CD4-positive, alpha-beta memory T cell (primary cell): ENCODE measurements around the gene CCRL2. TPM values are rescaled to one million over a fixed set of nuclear protein-coding genes. Genes with fewer than 3 reads are reported as not detected.
"Not testable (repeated sequence)": the region's sequence is repeated elsewhere in the genome, so short reads cannot be mapped to it uniquely, and the experiment has no call there.

Experiments
- CTCF ChIA-PET: fragments of 350-600 bp; sonication (Branson Sonifier 250); formaldehyde crosslinking; loops from one replicate; lab custom pipeline; 2021; ENCODE audit warnings: inconsistent platforms; ENCODE audit not compliant: partially characterized antibody; lab: Charles Lee
- POLR2A ChIA-PET: fragments of 350-600 bp; sonication (Branson Sonifier 250); formaldehyde crosslinking; loops from one replicate; lab custom pipeline; 2021; ENCODE audit not compliant: partially characterized antibody; lab: Charles Lee
- DNase-seq, 5 donors: peaks; one replicate each; pipeline versions ENCODE4 v3.0.0 to v3.0.0-alpha.2; 2020 to 2022; ENCODE audit warnings: mixed read lengths in 1 of 5
- H3K27ac ChIP-seq: one replicate; pipeline ENCODE4 v1.7.0; 2013; ENCODE audit warnings: low read depth, low read length
- H3K27me3 ChIP-seq: 2 replicates; pipeline ENCODE4 v1.7.0; 2013; ENCODE audit warnings: mild to moderate bottlenecking, low read length, moderate library complexity; ENCODE audit not compliant: insufficient read depth
- H3K36me3 ChIP-seq: 2 replicates; pipeline ENCODE4 v1.7.0; 2013; ENCODE audit warnings: mild to moderate bottlenecking, low read length, moderate library complexity; ENCODE audit not compliant: insufficient read depth
- H3K4me1 ChIP-seq: 2 replicates; pipeline ENCODE4 v1.7.0; 2013; ENCODE audit warnings: mild to moderate bottlenecking, low read length, moderate library complexity; ENCODE audit not compliant: insufficient read depth
- H3K4me3 ChIP-seq, 2 donors: one replicate each; pipeline ENCODE4 v1.7.0; 2013; ENCODE audit warnings: low read length in 2 of 2, mild to moderate bottlenecking in 1 of 2
- H3K9me3 ChIP-seq, 2 donors: one replicate each; pipeline ENCODE4 v1.7.0; 2013; ENCODE audit warnings: low read length in 2 of 2, control low read depth in 1 of 2; ENCODE audit not compliant: control insufficient read depth in 1 of 2
- H3K27ac Mint-ChIP-seq, 7 donors: one replicate each; pipeline ENCODE4 v1.8.0; 2020 to 2021; ENCODE audit warnings: mixed read lengths in 7 of 7, mild to moderate bottlenecking in 6 of 7, inconsistent platforms in 3 of 7, moderate library complexity in 3 of 7
- H3K27me3 Mint-ChIP-seq, 2 donors: one replicate each; pipeline ENCODE4 v1.8.0; 2020 to 2021; ENCODE audit warnings: mixed read lengths in 2 of 2
- H3K36me3 Mint-ChIP-seq, 2 donors: one replicate each; pipeline ENCODE4 v1.8.0; 2020 to 2021; ENCODE audit warnings: mixed read lengths in 2 of 2, inconsistent platforms in 1 of 2, mild to moderate bottlenecking in 1 of 2
- H3K4me1 Mint-ChIP-seq, 4 donors: one replicate each; pipeline ENCODE4 v1.8.0; 2020 to 2021; ENCODE audit warnings: mixed read lengths in 4 of 4, mild to moderate bottlenecking in 1 of 4
- H3K4me3 Mint-ChIP-seq, 8 donors: one replicate each; pipeline ENCODE4 v1.8.0; 2020 to 2021; ENCODE audit warnings: mixed read lengths in 8 of 8, mild to moderate bottlenecking in 7 of 8, moderate library complexity in 6 of 8, inconsistent platforms in 3 of 8
- H3K9me3 Mint-ChIP-seq, 8 donors: one replicate each; pipeline ENCODE4 v1.8.0; 2020 to 2021; ENCODE audit warnings: mixed read lengths in 8 of 8, mild to moderate bottlenecking in 5 of 8, inconsistent platforms in 3 of 8, moderate library complexity in 1 of 8
- intact Hi-C: fragments of 100-400 bp; cut with micrococcal nuclease; formaldehyde crosslinking; loops from one replicate; pipeline ENCODE4 v1.15.1; 2023
- polyA plus RNA-seq, 2 donors: library from polyadenylated mRNA; unstranded; fragments of 300-500 nt; fragmentation: Illumina TruSeq; gene quantifications; one replicate each; pipeline ENCODE4 v1.2.3, GENCODE V29; 2021
- total RNA-seq, 2 experiments: library from RNA; stranded (reverse); gene quantifications; one replicate each; pipeline ENCODE4 v1.2.3, GENCODE V29; 2021

CCRL2 gene
- total and polyA plus RNA-seq, 4 experiments from 2014 or later = 0.39 to 1.8 (median 0.78) TPM

- CTCF ChIA-PET, H3K27me3 ChIP-seq, H3K27me3 Mint-ChIP-seq, H3K27ac ChIP-seq, H3K36me3 ChIP-seq, H3K4me3 Mint-ChIP-seq, H3K36me3 Mint-ChIP-seq, intact Hi-C loops, POLR2A ChIA-PET, DNase-seq, H3K9me3 ChIP-seq, H3K27ac Mint-ChIP-seq, H3K9me3 Mint-ChIP-seq, H3K4me3 ChIP-seq: not testable (repeated sequence)
- peaks cover 3 to 13% (median 9%) of the 10 kb centered on the region in 4 donors for H3K4me1 Mint-ChIP-seq
- peaks cover 13% of the 10 kb centered on the region for H3K4me1 ChIP-seq
These were observed 4.2 kb upstream of the CCRL2 start for GRCh38 chr3:46402902-46403301.

- Mint-ChIP-seq H3K27me3 (peaks cover 0 to 6% of the 10 kb centered on the region in 2 donors), H3K36me3 (no peaks in the 10 kb centered on the region), H3K4me3 (no peak overlapping the region), H3K27ac (peak overlapping the region in 3 of 7 donors; percentile 37 to 54 (median 48)), H3K9me3 (no peaks in the 10 kb centered on the region), H3K4me1 (peaks cover 3 to 18% (median 12%) of the 10 kb centered on the region in 4 donors)
- intact Hi-C loops = no loop called here
- ChIA-PET CTCF (interaction anchor here (3.5 kb wide), 1 partner anchor 28 kb away, joined by 13 read pairs; no protein-coding TSS in a partner anchor), POLR2A (no interaction called here)
- H3K36me3 ChIP-seq = no peaks in the 10 kb centered on the region
- H3K27me3 ChIP-seq = no peaks in the 10 kb centered on the region
- H3K4me3 ChIP-seq = no peak overlapping the region
- DNase-seq = no peak
- no peaks in the 10 kb centered on the region for H3K9me3 ChIP-seq
- peaks cover 18% of the 10 kb centered on the region for H3K4me1 ChIP-seq
- H3K27ac ChIP-seq = no peak overlapping the region
These were observed 1.6 kb upstream of the CCRL2 start for GRCh38 chr3:46405301-46406019.

GRCh38 chr3:46406443-46406787 lies 644 bp upstream of the CCRL2 start:
- Mint-ChIP-seq H3K36me3 (no peaks in the 10 kb centered on the region), H3K4me3 (no peak overlapping the region), H3K27ac (peak overlapping the region in 3 of 7 donors; percentile 86 to 90 (median 89)), H3K4me1 (peaks cover 3 to 18% (median 12%) of the 10 kb centered on the region in 4 donors), H3K9me3 (no peaks in the 10 kb centered on the region), H3K27me3 (peaks cover 2 to 7% of the 10 kb centered on the region in 2 donors)
- H3K27me3 ChIP-seq = no peaks in the 10 kb centered on the region
- ChIA-PET CTCF (interaction anchor here (3.5 kb wide), 1 partner anchor 29 kb away, joined by 13 read pairs; no protein-coding TSS in a partner anchor), POLR2A (no interaction called here)
- no peaks in the 10 kb centered on the region for H3K9me3 ChIP-seq
- H3K36me3 ChIP-seq = no peaks in the 10 kb centered on the region
- no peak overlapping the region for H3K27ac ChIP-seq
- H3K4me3 ChIP-seq = no peak overlapping the region
- intact Hi-C loops = no loop called here
- DNase-seq = no peak
- H3K4me1 ChIP-seq = peaks cover 18% of the 10 kb centered on the region

- Mint-ChIP-seq H3K4me3 (peak overlapping the region in 3 of 8 donors; percentile 32 to 35 (median 35)), H3K9me3 (no peaks in the 10 kb centered on the region), H3K36me3 (no peaks in the 10 kb centered on the region), H3K4me1 (peaks cover 3 to 18% (median 12%) of the 10 kb centered on the region in 4 donors), H3K27ac (peak overlapping the region in 2 of 7 donors; percentile 24 to 77), H3K27me3 (peaks cover 2 to 5% of the 10 kb centered on the region in 2 donors)
- no peak overlapping the region for H3K4me3 ChIP-seq
- H3K27me3 ChIP-seq = no peaks in the 10 kb centered on the region
- H3K36me3 ChIP-seq = no peaks in the 10 kb centered on the region
- ChIA-PET CTCF (interaction anchor here (1.1 to 3.5 kb wide), 2 partner anchors 30 to 81 kb away, joined by 3 to 13 read pairs; no protein-coding TSS in a partner anchor), POLR2A (no interaction called here)
- intact Hi-C loops = no loop called here
- H3K4me1 ChIP-seq = peaks cover 18% of the 10 kb centered on the region
- H3K27ac ChIP-seq = no peak overlapping the region
- no peaks in the 10 kb centered on the region for H3K9me3 ChIP-seq
- no peak for DNase-seq
These were observed 911 bp downstream of the CCRL2 start for GRCh38 chr3:46407970-46408369.

- Mint-ChIP-seq H3K4me1 (peaks cover 3 to 18% (median 12%) of the 10 kb centered on the region in 4 donors), H3K9me3 (no peaks in the 10 kb centered on the region), H3K27ac (peak overlapping the region in 1 of 7 donors; percentile 66), H3K4me3 (no peak overlapping the region), H3K36me3 (no peaks in the 10 kb centered on the region), H3K27me3 (peaks cover 2 to 3% of the 10 kb centered on the region in 2 donors)
- Histone ChIP-seq H3K27me3 (no peaks in the 10 kb centered on the region), H3K4me1 (peaks cover 18% of the 10 kb centered on the region), H3K9me3 (no peaks in the 10 kb centered on the region), H3K36me3 (no peaks in the 10 kb centered on the region), H3K4me3 (no peak overlapping the region), H3K27ac (no peak overlapping the region)
- no peak for DNase-seq
- CTCF ChIA-PET = interaction anchor here (3.5 kb wide), 1 partner anchor 31 kb away, joined by 13 read pairs; no protein-coding TSS in a partner anchor
- POLR2A ChIA-PET = no interaction called here
- intact Hi-C loops = no loop called here
These were observed 1.8 kb downstream of the CCRL2 start for GRCh38 chr3:46408853-46409252.

GRCh38 chr3:46409739-46410489 lies 2.9 kb downstream of the CCRL2 start:
- no peak overlapping the region for H3K4me3 ChIP-seq
- H3K4me1 ChIP-seq = peaks cover 18% of the 10 kb centered on the region
- no peaks in the 10 kb centered on the region for H3K9me3 ChIP-seq
- Mint-ChIP-seq H3K36me3 (no peaks in the 10 kb centered on the region), H3K4me3 (no peak overlapping the region), H3K27ac (peak overlapping the region in 3 of 7 donors; percentile 3 to 8 (median 8)), H3K9me3 (no peaks in the 10 kb centered on the region), H3K4me1 (peaks cover 3 to 18% (median 12%) of the 10 kb centered on the region in 4 donors), H3K27me3 (peaks cover 1 to 2% of the 10 kb centered on the region in 2 donors)
- DNase-seq = no peak
- no peaks in the 10 kb centered on the region for H3K36me3 ChIP-seq
- POLR2A ChIA-PET = no interaction called here
- CTCF ChIA-PET = no interaction called here
- H3K27ac ChIP-seq = no peak overlapping the region
- intact Hi-C loops = no loop called here
- no peaks in the 10 kb centered on the region for H3K27me3 ChIP-seq

GRCh38 chr3:46410669-46411068 lies 3.6 kb downstream of the CCRL2 start:
- Mint-ChIP-seq H3K9me3 (no peaks in the 10 kb centered on the region), H3K27me3 (peaks cover 1 to 2% of the 10 kb centered on the region in 2 donors), H3K36me3 (no peaks in the 10 kb centered on the region), H3K4me1 (peaks cover 4 to 18% (median 12%) of the 10 kb centered on the region in 4 donors), H3K27ac (no peak overlapping the region), H3K4me3 (no peak overlapping the region)
- H3K27me3 ChIP-seq = no peaks in the 10 kb centered on the region
- H3K9me3 ChIP-seq = no peaks in the 10 kb centered on the region
- peaks cover 18% of the 10 kb centered on the region for H3K4me1 ChIP-seq
- no peaks in the 10 kb centered on the region for H3K36me3 ChIP-seq
- H3K4me3 ChIP-seq = no peak overlapping the region
- DNase-seq = no peak
- ChIA-PET POLR2A (no interaction called here), CTCF (no interaction called here)
- intact Hi-C loops = no loop called here
- H3K27ac ChIP-seq = no peak overlapping the region
